HL-60 (cell line): Measurements from ENCODE around the gene OR2T6.

Experiments
- DNase-seq, 2 experiments: peaks; one replicate each; pipeline ENCODE4 v3.0.0-alpha.2; 2010 to 2020; ENCODE audit warnings: low read depth in 1 of 2, low spot score in 1 of 2
- H3K27ac ChIP-seq: fragments of 250-450 bp; sonication (Bioruptor Pico); replicated peaks from 2 replicates; pipeline ENCODE4 v1.5.1; 2020; ENCODE audit warnings: mild to moderate bottlenecking, moderate library complexity
- H3K27me3 ChIP-seq: fragments of 250-450 bp; sonication (Bioruptor Pico); 2 replicates; pipeline ENCODE4 v1.5.1; 2021; ENCODE audit warnings: mild to moderate bottlenecking, moderate library complexity; ENCODE audit not compliant: insufficient read depth, poor library complexity, severe bottlenecking
- H3K4me3 ChIP-seq: replicated peaks from 2 replicates; pipeline ENCODE4 v1.5.1; 2011; ENCODE audit warnings: mild to moderate bottlenecking, control low read depth, low read length; ENCODE audit not compliant: insufficient read depth
- GABPA ChIP-seq: IDR thresholded peaks from 2 replicates; pipeline ENCODE4 v1.6.1; 2012; ENCODE audit warnings: low read depth
- POLR2AphosphoS5 ChIP-seq: IDR thresholded peaks from 2 replicates; pipeline ENCODE4 v1.6.1; 2012; ENCODE audit warnings: low read depth
- SPI1 ChIP-seq: IDR thresholded peaks from 2 replicates; pipeline ENCODE4 v1.6.1; 2012; ENCODE audit warnings: low read depth, mild to moderate bottlenecking, borderline replicate concordance
- TF ChIP-seq, protein P1 (sequence below): IDR thresholded peaks from 2 replicates; pipeline ENCODE4 v1.6.1; 2012; ENCODE audit warnings: low read depth; ENCODE audit not compliant: insufficient replicate concordance
- TF ChIP-seq, protein P2 (sequence below): IDR thresholded peaks from one replicate; pipeline ENCODE4 v1.5.1; 2011; ENCODE audit warnings: low read length, control low read depth, inconsistent platforms; ENCODE audit not compliant: insufficient read depth

Gene OR2T6

DNA sequence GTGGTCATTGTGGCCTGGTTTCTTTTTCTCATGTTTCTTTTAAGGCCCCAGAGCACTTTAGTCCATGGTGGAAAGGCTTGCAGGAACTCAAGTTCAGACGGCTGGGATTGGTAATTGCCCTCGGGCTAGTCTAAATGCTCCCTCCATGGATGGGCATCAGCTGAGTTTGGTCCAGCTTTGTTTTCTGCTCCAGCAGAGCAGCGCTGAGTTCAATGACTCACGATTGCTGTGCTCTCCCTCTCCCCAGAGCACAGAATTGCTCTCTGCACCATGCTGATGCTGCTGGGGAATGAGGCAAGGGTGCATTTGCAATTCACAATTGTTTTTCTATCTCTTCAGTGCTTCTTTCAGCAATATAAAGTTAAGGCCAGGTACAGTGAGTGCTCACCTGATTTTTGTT is 1.8 kb upstream of the OR2T6 start:
- no peak overlapping the region for H3K27ac ChIP-seq

DNA sequence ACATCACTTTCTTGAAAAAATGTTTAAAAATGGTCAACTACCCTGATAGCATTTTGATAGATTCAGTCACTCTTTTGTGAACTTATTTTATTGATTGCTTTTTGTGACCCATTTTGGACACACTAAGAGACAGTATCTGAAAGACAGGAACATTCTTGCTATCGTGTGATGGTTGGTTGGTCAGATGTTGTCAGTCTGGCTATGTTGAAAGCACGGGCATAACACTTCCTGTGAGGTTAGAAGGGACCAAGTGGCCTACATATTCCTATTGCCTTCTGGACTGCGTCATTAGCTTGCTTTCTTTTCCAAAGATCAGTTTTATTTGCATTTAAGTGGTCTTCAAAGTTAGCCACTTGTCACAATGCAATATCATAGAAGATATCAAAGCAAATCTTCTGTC is 1.4 kb downstream of the OR2T6 start:
- TF ChIP-seq SPI1 (no peak), POLR2AphosphoS5 (no peak), GABPA (no peak)
- TF ChIP-seq, protein P1, sequence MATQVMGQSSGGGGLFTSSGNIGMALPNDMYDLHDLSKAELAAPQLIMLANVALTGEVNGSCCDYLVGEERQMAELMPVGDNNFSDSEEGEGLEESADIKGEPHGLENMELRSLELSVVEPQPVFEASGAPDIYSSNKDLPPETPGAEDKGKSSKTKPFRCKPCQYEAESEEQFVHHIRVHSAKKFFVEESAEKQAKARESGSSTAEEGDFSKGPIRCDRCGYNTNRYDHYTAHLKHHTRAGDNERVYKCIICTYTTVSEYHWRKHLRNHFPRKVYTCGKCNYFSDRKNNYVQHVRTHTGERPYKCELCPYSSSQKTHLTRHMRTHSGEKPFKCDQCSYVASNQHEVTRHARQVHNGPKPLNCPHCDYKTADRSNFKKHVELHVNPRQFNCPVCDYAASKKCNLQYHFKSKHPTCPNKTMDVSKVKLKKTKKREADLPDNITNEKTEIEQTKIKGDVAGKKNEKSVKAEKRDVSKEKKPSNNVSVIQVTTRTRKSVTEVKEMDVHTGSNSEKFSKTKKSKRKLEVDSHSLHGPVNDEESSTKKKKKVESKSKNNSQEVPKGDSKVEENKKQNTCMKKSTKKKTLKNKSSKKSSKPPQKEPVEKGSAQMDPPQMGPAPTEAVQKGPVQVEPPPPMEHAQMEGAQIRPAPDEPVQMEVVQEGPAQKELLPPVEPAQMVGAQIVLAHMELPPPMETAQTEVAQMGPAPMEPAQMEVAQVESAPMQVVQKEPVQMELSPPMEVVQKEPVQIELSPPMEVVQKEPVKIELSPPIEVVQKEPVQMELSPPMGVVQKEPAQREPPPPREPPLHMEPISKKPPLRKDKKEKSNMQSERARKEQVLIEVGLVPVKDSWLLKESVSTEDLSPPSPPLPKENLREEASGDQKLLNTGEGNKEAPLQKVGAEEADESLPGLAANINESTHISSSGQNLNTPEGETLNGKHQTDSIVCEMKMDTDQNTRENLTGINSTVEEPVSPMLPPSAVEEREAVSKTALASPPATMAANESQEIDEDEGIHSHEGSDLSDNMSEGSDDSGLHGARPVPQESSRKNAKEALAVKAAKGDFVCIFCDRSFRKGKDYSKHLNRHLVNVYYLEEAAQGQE, result no peak
- TF ChIP-seq, protein P2, sequence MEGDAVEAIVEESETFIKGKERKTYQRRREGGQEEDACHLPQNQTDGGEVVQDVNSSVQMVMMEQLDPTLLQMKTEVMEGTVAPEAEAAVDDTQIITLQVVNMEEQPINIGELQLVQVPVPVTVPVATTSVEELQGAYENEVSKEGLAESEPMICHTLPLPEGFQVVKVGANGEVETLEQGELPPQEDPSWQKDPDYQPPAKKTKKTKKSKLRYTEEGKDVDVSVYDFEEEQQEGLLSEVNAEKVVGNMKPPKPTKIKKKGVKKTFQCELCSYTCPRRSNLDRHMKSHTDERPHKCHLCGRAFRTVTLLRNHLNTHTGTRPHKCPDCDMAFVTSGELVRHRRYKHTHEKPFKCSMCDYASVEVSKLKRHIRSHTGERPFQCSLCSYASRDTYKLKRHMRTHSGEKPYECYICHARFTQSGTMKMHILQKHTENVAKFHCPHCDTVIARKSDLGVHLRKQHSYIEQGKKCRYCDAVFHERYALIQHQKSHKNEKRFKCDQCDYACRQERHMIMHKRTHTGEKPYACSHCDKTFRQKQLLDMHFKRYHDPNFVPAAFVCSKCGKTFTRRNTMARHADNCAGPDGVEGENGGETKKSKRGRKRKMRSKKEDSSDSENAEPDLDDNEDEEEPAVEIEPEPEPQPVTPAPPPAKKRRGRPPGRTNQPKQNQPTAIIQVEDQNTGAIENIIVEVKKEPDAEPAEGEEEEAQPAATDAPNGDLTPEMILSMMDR, result no peak
- DNase-seq, result no peak
- H3K4me3 ChIP-seq, result no peak overlapping the region
- H3K27ac ChIP-seq, result no peak overlapping the region
- no peaks in the 10 kb centered on the region for H3K27me3 ChIP-seq

More for the DNA sequence above, 1.8 kb upstream of the OR2T6 start:
- no peak overlapping the region for H3K4me3 ChIP-seq
- TF ChIP-seq, protein P1, result no peak
- no peak for TF ChIP-seq GABPA
- TF ChIP-seq, protein P2, result no peak
- TF ChIP-seq SPI1, result no peak
- TF ChIP-seq POLR2AphosphoS5, result no peak
- DNase-seq, result no peak
- no peaks in the 10 kb centered on the region for H3K27me3 ChIP-seq

DNA sequence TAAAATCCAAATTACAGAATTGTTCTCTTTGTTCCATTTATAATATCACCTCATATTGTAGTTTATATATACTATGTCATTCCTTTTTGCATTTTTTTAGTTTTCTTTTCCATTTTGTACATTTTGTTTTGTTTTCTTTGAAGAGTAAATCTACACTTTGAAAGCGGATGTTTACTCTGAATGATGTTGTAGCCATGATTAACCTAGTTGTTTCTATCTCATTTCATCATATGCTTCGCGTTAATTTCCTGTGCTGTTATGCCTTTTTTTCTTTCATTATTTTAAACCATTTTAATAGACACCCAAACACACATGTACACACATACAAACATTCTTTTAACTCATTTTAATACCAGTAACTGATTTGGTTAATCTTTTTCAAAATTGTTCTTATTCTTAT is 5.3 kb downstream of the OR2T6 start:
- TF ChIP-seq, protein P1, result no peak
- TF ChIP-seq POLR2AphosphoS5 (no peak), SPI1 (no peak), GABPA (no peak)
- TF ChIP-seq, protein P2, result no peak

More for the DNA sequence above, 5.3 kb downstream of the OR2T6 start:
- H3K27me3 ChIP-seq, result no peaks in the 10 kb centered on the region
- H3K4me3 ChIP-seq, result no peak overlapping the region
- DNase-seq, result no peak
- H3K27ac ChIP-seq, result no peak overlapping the region
